Activated CD4-positive, alpha-beta T cell treated with anti-CD3 and anti-CD28 coated beads, Interleukin-2, Interleukin-4, amounts not matched to agents 100 ng/mL and 50 ng/mL, durations not matched to agents 16 hours and 8 hours (primary cell): ENCODE data around the gene FAM124A.

Experiments
- DNase-seq: peaks from one replicate; pipeline ENCODE4 v3.0.0-alpha.2; 2020; ENCODE audit warnings: low spot score

Gene FAM124A

GRCh38 chr13:51311957-51312520 lies 89.8 kb downstream of the FAM124A start:
- no peak for DNase-seq

- DNase-seq = no peak
These were observed 91.4 kb downstream of the FAM124A start for GRCh38 chr13:51313619-51314018.

- no peak for DNase-seq
These were observed 95.1 kb downstream of the FAM124A start for GRCh38 chr13:51317262-51317661.

GRCh38 chr13:51318015-51318414 lies 95.8 kb downstream of the FAM124A start:
- no peak for DNase-seq

- no peak for DNase-seq
These were observed 96.7 kb downstream of the FAM124A start for GRCh38 chr13:51318876-51319275.

GRCh38 chr13:51321836-51322235 lies 99.6 kb downstream of the FAM124A start:
- DNase-seq = no peak

GRCh38 chr13:51322826-51323225 lies 100.6 kb downstream of the FAM124A start:
- no peak for DNase-seq

- no peak for DNase-seq
These were observed 101.8 kb downstream of the FAM124A start for GRCh38 chr13:51323824-51324511.

GRCh38 chr13:51324714-51325420 lies 102.7 kb downstream of the FAM124A start:
- DNase-seq = no peak

DNA sequence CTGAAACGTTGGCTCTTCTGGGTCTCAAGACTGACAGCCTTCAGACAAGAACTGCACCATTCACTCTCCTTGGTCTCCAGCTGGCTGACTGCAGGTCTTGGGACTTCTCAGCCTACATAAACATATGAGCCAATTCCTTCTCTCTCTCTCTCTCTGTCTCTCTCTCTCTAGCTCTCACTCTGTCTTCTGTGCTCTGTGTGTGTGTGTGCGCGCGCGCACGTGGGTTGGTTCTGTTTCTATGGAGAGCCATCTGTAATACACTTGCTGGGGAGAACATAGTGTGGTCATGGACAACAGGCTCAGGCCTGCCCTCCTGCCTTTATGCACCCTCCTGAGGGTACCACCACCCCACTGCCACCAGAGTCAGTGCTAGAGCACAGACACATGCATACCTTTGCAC lies 103.6 kb downstream of the FAM124A start:
- no peak for DNase-seq

GRCh38 chr13:51326777-51327176 lies 104.6 kb downstream of the FAM124A start:
- no peak for DNase-seq

GRCh38 chr13:51327961-51328360 lies 105.8 kb downstream of the FAM124A start:
- no peak for DNase-seq

DNA sequence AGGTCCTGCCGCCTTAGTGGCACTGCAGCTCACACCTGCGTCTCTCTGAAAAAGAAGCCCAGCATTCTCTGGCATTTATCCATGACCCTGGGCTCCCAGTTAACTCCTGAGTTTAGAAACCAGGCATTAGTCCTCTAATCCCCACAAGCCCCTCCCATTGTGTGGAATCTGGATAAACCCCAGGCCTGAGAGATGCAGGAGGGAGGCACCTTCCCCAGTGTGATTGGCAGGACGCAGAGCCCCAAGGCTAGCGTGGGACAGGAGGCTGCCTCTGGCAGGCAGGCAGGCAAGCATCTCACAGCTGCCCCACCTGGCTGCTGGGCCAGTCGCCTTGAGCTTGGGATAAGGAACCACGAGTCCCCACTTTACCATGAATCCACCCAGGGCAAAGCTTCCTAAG lies 106.3 kb downstream of the FAM124A start:
- DNase-seq = no peak

GRCh38 chr13:51329606-51330005 lies 107.4 kb downstream of the FAM124A start:
- DNase-seq = no peak

DNA sequence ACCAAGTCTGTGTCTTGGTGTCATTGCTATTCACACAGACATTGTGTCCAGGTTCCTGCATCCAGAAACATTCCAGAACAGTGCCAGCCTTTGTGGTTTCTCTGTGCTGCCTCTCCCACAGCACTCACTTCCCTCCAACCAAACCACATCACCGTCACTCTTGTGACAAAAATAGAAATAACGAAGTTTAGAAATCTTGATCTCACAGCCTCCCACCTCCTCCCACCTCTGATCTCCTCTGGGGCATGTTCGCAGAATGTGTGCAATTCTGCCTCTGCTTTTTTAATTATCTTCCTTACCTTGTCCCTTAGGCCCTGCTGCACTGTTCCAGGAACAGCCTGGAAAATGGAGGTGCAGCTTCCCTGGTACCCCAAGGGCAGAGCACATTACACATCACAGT lies 108.6 kb downstream of the FAM124A start:
- DNase-seq = no peak

DNA sequence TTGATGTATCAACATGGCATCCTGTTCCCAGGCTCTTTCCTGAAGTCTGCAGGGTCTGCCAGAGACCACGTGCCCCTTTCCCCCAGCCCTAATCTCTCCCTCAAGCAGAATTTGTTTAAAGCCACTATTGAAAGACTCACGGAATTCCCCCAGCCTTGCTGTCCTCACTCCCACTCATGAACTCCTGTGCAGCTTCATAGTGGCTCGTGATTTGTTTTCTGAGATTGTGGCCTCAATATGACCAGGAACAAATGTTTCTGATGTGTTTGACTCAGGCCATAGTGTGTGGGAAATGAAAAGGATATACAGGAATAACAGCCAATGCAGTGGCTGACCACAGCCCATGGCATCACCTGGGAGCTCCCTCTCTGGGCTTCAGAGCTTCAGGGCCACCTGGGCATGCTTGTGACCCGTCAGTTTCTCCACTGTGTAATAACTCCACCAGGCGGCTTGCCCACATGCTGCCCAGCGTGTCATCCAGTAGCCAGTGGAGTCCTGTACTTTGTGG lies 109.2 kb downstream of the FAM124A start:
- no peak for DNase-seq

DNA sequence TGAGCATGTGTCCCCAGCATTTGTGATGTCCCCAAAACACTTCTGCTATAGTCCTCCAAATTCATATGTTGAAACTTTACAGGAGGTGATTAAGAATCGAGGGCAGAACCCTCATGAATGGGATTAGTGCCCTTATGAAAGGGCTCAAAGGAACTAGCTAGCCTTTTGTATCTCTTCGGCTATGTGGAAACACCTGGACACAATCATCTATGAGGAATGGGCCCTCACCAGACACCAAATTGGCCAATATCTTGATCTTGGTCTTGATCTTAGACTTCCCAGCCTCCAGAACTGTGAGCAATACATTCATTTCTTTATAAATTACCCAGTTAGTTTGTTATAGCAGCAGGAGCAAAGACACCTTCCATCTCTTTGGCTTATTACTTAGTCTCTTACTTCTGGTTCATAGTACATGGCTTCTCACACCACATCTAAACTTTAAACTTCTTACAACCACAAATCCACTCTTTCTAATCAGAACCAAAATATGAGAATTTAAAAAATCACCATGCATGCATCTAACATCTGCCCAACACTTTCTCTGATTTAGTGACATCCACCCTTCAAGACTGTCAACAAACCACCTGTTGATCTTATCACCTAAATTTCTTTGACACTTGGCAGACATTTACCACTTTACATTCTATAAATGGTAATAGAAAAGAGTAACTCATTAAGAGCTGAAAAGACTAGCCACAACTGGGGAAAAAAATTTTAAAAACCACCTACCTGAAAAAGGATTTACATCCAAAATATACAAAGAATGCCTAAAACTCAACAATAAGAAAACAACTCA lies 110.6 kb downstream of the FAM124A start:
- no peak for DNase-seq

DNA sequence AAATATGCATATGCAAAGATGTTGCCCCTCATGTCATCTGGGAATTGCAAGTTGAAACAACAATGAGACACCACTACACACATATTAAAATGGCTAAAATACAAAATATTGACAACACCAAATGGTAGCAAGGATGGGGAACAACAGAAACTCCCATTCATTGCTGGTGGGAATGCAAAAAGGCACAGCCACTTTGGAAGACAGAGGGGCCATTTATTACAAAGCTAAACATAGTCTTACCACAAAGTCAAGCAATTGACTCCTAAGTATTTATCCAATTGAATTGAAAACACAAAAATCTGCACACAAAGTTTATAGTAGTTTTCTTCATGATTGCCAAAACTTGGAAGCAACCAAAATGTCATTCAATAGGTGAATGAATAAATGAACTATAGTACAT lies 111.2 kb downstream of the FAM124A start:
- no peak for DNase-seq

DNA sequence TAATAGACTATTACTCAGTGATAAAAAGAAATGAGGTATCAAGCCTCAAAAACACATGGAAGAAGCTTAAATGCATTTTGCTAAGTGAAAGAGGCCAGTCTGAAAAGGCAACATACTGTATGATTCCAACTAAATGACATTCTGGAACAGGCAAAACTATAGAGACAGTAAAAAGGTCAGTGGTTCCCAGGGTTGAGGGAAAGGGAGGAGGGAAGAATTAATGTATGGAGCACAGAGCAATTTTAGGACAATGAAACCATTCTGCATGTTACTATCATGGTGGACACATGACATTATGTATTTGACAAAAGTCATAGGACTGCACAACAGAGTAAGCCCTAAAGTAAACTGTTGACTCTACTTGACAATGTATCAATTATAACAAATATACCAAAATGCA lies 111.6 kb downstream of the FAM124A start:
- DNase-seq = no peak
